Activated CD8-positive, alpha-beta memory T cell treated with anti-CD3 and anti-CD28 coated beads for 24 hours (primary cell): Measurements from ENCODE around the gene KIFC3.
"Not testable (repeated sequence)": the region's sequence is repeated elsewhere in the genome, so short reads cannot be mapped to it uniquely, and the experiment has no call there.

ENCODE experiments used
- DNase-seq: peaks from one replicate; pipeline ENCODE4 v3.0.0-alpha.2; 2020

KIFC3 gene

GRCh38 chr16:57750796-57751538, 51.3 kb downstream of the KIFC3 start:
- DNase-seq = no peak

GRCh38 chr16:57749856-57750452, 52.3 kb downstream of the KIFC3 start:
- DNase-seq = no peak

DNA sequence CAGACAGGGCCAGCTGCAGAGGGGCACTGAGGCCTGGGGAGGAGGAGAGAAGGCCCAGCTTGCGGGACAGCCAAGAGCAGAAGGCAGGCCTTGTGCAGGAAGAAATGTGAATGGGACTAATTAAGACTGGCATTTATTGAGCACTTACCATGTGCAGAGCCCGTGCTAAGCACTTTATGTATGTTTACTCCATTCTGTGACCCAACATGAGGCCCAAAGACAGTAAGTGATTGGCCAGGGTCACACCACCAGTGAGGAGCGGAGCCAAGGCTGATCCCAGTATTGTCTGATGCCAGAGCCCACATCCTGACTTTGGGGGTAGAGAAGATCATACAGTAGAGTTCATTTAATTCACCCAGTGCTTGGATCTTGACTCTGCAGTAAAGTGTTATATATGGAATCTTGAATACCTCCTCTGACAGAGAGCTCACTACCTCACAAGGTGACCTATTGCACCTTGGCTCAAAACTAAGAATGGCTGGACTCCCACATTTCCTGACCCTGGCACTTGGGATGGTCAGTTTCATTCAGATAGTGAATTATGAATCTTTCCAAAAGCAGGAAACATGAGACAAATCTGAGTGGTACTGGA, 53.1 kb downstream of the KIFC3 start:
- DNase-seq = no peak

GRCh38 chr16:57748596-57748995, 53.7 kb downstream of the KIFC3 start:
- no peak for DNase-seq

GRCh38 chr16:57747996-57748395, 54.3 kb downstream of the KIFC3 start:
- no peak for DNase-seq

- no peak for DNase-seq
These were observed 54.8 kb downstream of the KIFC3 start for GRCh38 chr16:57747496-57747895.

DNA sequence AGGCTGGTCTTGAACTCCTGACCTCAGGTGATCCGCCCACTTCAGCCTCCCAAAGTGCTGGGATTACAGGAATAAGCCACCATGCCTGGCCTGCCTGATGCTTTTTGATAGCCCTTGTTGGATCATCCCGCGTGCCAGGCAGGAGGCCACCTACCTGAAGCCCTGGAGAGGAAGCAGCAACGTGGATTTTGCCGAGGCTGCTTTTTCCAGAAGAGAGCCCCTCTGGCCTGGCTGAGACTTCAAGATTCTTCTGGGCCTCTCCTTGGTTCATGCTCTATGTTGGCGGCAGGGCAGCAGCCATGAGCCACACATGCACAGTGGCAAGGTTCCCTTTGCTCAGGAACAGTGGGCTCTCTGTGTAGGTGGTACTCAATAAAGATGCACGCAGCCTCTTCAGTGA, 55.2 kb downstream of the KIFC3 start:
- no peak for DNase-seq

- not testable (repeated sequence) for DNase-seq
These were observed 56.0 kb downstream of the KIFC3 start for GRCh38 chr16:57746316-57746715.

DNA sequence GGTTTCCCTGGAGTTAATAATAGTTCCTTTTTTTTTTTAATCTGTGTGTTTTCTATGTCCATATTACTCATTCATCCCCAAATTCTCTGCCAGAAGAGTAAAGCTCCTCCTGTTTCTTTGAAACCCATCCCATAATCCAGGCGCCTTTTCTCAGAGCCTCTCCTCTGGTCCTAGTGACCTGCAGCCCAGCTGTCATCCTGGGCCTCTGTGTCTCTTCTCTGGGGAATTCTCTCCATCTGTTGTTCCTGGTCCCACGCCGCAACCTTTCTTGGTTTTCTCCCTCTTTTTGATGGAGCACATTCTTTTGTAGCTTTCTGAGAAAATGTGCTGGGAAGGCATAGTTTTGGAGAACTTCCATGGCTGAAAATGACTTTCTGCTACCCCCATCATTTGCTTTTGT, 56.5 kb downstream of the KIFC3 start:
- DNase-seq = no peak

GRCh38 chr16:57744642-57744903, 57.7 kb downstream of the KIFC3 start:
- no peak for DNase-seq

DNA sequence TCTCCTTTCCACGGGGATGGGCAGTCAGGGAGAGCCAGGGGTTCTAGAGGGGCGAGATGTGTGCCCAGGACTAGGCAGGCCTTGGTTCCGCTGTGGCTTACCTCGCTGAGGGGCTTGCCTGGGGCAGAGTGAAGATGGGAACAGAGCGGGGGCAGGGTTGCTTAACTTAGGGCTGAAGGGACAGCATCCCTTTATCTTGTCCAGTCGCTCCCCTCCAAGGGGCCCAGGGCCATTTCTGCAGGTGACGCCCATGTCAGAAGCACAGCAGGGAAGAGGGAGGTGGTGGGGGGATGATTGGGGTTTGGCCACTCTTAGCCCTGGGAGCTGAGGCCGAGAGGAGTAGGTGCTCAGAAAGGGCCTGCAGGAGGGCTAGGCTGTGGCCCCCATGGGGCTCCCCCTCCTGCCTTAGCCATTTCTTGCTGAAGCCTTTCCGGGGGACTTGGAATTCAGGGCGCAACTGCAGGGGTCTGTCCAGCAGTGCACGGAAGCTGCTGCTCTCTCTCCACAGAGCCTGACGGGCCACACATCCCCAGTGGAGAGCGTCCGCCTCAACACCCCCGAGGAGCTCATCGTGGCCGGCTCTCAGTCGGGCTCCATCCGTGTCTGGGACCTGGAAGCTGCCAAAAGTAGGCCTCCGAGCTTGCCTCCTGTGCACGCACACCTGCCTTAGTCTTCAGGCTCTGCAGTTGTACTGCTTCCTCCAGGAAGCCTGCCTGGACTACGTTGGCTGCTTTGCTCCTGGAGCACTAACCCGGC, 58.2 kb downstream of the KIFC3 start:
- no peak for DNase-seq

DNA sequence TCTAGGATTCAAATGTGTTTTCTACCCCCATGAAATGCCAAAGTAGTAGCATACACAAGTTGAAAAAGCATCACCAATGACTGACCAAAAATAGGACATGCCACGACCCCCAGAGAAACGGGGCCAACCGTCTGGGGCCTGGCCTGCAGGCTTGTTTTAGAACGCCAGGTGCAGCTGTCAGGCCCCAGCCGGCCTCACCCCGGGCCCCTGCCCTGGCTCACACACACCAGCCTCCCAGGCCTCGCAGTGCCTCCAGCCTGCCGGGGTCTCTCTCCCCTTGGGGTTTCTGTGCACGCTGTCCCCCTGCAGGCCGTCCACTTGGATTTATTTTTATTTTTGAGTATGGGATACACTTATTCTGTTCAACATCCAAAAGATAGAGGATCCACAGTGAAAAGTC, 58.8 kb downstream of the KIFC3 start:
- no peak for DNase-seq

DNA sequence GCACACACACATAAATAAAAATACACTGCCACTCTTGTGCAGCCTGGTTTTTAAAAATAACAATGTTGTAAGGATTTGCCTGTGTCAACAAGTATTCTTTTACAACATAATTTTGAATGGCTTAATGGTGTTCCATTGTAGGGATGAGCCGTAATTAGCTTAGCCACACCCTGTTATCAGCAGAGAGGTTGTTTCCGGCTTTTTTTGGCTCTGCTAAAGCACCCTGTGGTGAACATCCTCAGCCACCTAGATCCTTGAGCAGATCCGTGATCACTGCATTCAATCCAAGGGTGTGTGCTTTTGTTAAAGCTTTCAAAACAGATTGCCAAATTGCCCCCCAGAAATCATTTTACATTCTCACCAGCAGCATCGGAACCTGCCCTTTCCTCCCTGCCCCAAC, 59.7 kb downstream of the KIFC3 start:
- DNase-seq = no peak

- no peak for DNase-seq
These were observed 60.6 kb downstream of the KIFC3 start for GRCh38 chr16:57741660-57742191.

- DNase-seq = no peak
These were observed 61.7 kb downstream of the KIFC3 start for GRCh38 chr16:57740423-57741071.

- no peak for DNase-seq
These were observed 62.4 kb downstream of the KIFC3 start for GRCh38 chr16:57739756-57740422.

- no peak for DNase-seq
These were observed 63.4 kb downstream of the KIFC3 start for GRCh38 chr16:57738844-57739243.

- DNase-seq = peak; percentile 71
These were observed 65.6 kb downstream of the KIFC3 start for GRCh38 chr16:57736419-57737351.

DNA sequence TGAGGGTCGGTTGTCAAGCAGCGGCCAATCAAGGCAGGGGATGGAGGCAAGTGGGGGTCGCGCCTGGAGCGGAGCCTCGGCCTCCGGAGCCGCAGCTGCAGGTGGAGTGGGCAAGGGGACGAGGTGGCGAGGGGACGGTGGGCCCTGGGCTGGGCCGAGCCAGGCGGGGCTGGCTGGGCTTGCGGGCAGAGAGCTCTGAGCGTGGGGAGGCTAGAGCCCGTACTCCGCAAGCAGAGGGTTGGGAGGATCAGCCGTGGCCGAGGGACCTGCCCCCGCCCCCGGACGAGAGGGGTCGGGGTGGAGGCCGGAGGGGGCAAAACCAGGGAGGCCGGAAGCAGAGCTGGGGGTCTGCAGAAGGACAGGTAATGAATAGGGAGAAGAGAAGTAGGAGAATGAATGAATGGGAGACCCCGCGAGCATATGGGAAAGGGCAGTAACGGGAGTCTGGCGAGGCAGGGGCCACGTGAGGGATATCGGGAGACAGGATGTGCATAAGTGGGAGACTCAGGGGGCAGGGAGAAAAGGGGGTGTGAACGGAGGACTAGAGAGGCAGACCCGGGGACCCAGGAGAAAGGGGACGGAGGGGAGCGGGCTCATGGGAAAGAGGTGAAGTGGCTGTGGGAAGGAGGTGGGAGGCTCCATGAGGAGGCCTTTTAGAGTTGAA, 66.4 kb downstream of the KIFC3 start, which contains the start of gene KATNB1:
Gene KATNB1 (plus strand): TSS at position 16 of the 664 bp plus-strand sequence. CDS start 1,474 bp downstream, outside the sequence.
- no peak for DNase-seq

DNA sequence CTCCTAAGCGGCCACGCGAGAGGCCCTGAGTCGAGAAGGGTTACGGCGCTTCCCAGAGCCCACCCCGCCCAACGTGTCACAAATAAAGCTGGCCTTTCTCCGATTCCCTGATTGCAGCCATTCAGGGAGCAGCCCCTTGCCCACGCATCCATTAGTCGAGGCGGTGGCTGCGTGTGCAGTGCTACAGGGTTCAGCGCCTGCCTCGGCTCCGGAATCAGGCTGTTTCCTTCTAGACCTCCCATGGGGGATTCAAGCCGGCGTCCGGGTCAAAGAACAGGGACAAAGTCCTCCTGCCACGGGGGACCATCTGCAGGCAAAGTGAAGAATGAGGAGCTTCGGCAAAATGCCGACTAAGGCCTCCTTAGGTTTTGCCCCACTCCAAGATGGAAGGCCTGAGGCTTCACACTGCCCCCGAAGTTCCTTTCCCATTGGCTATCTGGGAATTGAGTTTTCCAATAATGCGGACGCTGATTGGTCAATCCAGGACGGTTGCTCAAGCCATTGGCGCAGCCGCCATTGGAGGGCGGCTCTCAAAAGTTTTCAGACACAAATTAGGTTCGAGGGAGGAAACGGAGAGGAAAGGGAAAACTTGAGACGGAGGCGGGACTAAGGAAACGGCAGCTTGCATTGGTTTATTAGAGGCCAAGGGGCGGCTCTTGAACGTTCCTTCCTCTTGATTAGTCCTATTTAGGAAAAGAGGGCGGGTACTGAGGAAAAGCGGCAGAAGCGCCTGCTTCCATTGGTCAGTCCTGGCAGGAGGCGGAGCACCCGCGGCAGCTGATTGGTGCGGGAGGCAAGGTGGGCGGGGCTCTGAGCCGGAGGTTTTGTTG, 67.2 kb downstream of the KIFC3 start:
- peak; percentile 98 for DNase-seq
